ENCODE results near the gene CAMLG.

The CAMLG gene

DNA sequence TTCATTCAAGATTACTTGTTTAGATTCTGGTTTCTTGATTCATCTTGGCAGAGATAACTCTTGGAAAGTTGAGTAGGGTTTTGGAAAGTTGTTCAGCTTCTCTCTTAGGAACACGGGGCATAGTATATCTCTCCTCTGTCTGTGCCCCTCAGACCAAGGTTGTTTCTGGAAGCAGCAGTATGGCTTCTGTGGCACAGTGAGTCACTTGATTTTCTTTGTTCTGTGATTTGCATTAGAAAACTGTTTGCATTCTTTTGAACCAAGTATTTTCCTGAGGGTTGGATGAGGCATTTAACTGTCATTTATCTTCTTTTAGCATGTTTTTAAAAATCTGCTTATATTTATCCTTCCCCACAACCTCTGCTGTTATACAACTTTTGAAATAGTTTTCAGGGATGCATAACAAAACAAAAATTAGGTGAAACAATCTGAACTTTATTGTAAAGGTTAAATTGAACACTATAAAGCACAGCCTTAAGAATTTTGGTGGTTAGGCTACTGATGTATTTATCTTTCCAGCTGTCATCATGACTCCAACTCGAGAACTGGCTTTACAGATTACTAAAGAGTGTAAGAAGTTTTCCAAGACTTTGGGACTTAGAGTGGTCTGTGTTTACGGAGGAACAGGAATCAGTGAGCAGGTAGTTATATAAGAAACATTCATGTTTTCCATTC is 46.7 kb downstream of the CAMLG start:
- no peak overlapping the region for H3K4me3 ChIP-seq (ENCODE audit: low read depth, low read length)

DNA sequence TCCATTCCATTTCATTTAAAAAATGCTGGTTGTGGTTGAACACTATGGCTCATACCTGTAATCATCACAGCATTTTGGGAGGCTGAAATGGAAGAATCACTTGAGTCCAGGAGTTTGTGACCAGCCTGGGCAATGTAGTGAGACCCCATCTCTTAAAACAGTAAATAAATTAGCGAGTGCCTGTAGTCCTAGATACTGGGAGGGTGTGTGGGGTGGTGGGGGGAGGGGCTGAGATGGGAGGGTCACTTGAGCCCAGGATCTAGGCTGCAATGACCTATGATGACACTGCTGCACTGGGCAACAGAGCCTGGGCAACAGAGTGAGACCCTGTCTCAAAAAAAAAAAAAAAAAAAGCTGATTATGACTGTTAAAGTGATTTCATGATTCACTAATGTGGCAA is 49.3 kb downstream of the CAMLG start:
- ChIA-PET POLR2A (interaction anchor here (1.2 kb wide), 1 partner anchor 9 kb away, joined by 3 read pairs; no protein-coding TSS in a partner anchor), CTCF (no interaction called here)
- H3K36me3 ChIP-seq (ENCODE audit: control insufficient read depth in 2 of 2, insufficient read depth in 1 of 2, low read length in 2 of 2): peaks cover 99 to 100% of the 10 kb centered on the region in 2 experiments
- H3K4me3 ChIP-seq (ENCODE audit: low read depth, low read length): no peak overlapping the region
- no peaks in the 10 kb centered on the region for H3K9me3 ChIP-seq (ENCODE audit: control insufficient read depth, insufficient read depth, low read depth, low read length)
- H3K27ac ChIP-seq (ENCODE audit: extremely low read depth, low read depth, low read length): no peak overlapping the region
- TF ChIP-seq ZNF423 (tag by site-specific recombination; IDR thresholded peaks at IDR 0.05) (no peak), ATF2 (tag by site-specific recombination; IDR thresholded peaks at IDR 0.05; ENCODE audit: low read depth) (no peak), ZNF121 (tag by site-specific recombination; IDR thresholded peaks at IDR 0.05) (peak; percentile 93), KLF16 (tag by site-specific recombination; IDR thresholded peaks at IDR 0.05) (no peak)
- no peaks in the 10 kb centered on the region for H3K4me1 ChIP-seq (ENCODE audit: control insufficient read depth, insufficient read depth, low read length)

More for the DNA sequence above, 46.7 kb downstream of the CAMLG start:
- CTCF ChIA-PET: no interaction called here
- no peaks in the 10 kb centered on the region for H3K4me1 ChIP-seq (ENCODE audit: control insufficient read depth, insufficient read depth, low read length)
- TF ChIP-seq ZXDB (tag by site-specific recombination; IDR thresholded peaks at IDR 0.05) (no peak), GLI4 (tag by site-specific recombination; IDR thresholded peaks at IDR 0.05) (no peak), ZNF202 (tag by site-specific recombination; IDR thresholded peaks at IDR 0.05; ENCODE audit: borderline replicate concordance) (no peak), ZNF530 (tag by site-specific recombination; IDR thresholded peaks at IDR 0.05; ENCODE audit: low read depth) (no peak), ZNF558 (tag by site-specific recombination; IDR thresholded peaks at IDR 0.05) (no peak), ZNF707 (tag by site-specific recombination; IDR thresholded peaks at IDR 0.05) (no peak), ZNF274 (IDR thresholded peaks at IDR 0.05; ENCODE audit: low read length) (no peak), ZNF274 (tag by site-specific recombination; IDR thresholded peaks at IDR 0.05; ENCODE audit: borderline replicate concordance) (no peak)
- TF ChIP-seq, protein P1, sequence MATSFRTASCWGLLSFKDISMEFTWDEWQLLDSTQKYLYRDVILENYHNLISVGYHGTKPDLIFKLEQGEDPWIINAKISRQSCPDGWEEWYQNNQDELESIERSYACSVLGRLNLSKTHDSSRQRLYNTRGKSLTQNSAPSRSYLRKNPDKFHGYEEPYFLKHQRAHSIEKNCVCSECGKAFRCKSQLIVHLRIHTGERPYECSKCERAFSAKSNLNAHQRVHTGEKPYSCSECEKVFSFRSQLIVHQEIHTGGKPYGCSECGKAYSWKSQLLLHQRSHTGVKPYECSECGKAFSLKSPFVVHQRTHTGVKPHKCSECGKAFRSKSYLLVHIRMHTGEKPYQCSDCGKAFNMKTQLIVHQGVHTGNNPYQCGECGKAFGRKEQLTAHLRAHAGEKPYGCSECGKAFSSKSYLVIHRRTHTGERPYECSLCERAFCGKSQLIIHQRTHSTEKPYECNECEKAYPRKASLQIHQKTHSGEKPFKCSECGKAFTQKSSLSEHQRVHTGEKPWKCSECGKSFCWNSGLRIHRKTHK (tag by site-specific recombination; IDR thresholded peaks at IDR 0.05): no peak
- TF ChIP-seq, protein P2, sequence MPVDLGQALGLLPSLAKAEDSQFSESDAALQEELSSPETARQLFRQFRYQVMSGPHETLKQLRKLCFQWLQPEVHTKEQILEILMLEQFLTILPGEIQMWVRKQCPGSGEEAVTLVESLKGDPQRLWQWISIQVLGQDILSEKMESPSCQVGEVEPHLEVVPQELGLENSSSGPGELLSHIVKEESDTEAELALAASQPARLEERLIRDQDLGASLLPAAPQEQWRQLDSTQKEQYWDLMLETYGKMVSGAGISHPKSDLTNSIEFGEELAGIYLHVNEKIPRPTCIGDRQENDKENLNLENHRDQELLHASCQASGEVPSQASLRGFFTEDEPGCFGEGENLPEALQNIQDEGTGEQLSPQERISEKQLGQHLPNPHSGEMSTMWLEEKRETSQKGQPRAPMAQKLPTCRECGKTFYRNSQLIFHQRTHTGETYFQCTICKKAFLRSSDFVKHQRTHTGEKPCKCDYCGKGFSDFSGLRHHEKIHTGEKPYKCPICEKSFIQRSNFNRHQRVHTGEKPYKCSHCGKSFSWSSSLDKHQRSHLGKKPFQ (tag by site-specific recombination; IDR thresholded peaks at IDR 0.05): no peak
- POLR2A ChIA-PET: no interaction called here
- H3K9me3 ChIP-seq (ENCODE audit: control insufficient read depth, insufficient read depth, low read depth, low read length): no peaks in the 10 kb centered on the region
- peaks cover 97 to 100% of the 10 kb centered on the region in 2 experiments for H3K36me3 ChIP-seq (ENCODE audit: control insufficient read depth in 2 of 2, insufficient read depth in 1 of 2, low read length in 2 of 2)
- H3K27ac ChIP-seq (ENCODE audit: extremely low read depth, low read depth, low read length): no peak overlapping the region

GRCh38 chr5:134791580-134791979 is 53.2 kb downstream of the CAMLG start:
- Histone ChIP-seq H3K4me1 (ENCODE audit: control insufficient read depth, insufficient read depth, low read length) (no peaks in the 10 kb centered on the region), H3K9me3 (ENCODE audit: control insufficient read depth, insufficient read depth, low read depth, low read length) (no peaks in the 10 kb centered on the region), H3K4me3 (ENCODE audit: low read depth, low read length) (no peak overlapping the region), H3K36me3 (ENCODE audit: control insufficient read depth in 2 of 2, insufficient read depth in 1 of 2, low read length in 2 of 2) (peaks cover 98 to 99% of the 10 kb centered on the region in 2 experiments), H3K27ac (ENCODE audit: extremely low read depth, low read depth, low read length) (no peak overlapping the region)
- POLR2A ChIA-PET: interaction anchor here (0.6 kb wide), 1 partner anchor 42 kb away, joined by 3 read pairs; no protein-coding TSS in a partner anchor
- CTCF ChIA-PET: interaction anchor here (0.6 kb wide), 1 partner anchor 155 kb away, joined by 5 read pairs; no protein-coding TSS in a partner anchor
- TF ChIP-seq ZNF561 (tag by site-specific recombination; IDR thresholded peaks at IDR 0.05; ENCODE audit: borderline replicate concordance) (no peak), RBAK (tag by site-specific recombination; IDR thresholded peaks at IDR 0.05) (no peak), ZNF148 (tag by site-specific recombination; IDR thresholded peaks at IDR 0.05; ENCODE audit: borderline replicate concordance) (no peak)
- TF ChIP-seq, protein P3, sequence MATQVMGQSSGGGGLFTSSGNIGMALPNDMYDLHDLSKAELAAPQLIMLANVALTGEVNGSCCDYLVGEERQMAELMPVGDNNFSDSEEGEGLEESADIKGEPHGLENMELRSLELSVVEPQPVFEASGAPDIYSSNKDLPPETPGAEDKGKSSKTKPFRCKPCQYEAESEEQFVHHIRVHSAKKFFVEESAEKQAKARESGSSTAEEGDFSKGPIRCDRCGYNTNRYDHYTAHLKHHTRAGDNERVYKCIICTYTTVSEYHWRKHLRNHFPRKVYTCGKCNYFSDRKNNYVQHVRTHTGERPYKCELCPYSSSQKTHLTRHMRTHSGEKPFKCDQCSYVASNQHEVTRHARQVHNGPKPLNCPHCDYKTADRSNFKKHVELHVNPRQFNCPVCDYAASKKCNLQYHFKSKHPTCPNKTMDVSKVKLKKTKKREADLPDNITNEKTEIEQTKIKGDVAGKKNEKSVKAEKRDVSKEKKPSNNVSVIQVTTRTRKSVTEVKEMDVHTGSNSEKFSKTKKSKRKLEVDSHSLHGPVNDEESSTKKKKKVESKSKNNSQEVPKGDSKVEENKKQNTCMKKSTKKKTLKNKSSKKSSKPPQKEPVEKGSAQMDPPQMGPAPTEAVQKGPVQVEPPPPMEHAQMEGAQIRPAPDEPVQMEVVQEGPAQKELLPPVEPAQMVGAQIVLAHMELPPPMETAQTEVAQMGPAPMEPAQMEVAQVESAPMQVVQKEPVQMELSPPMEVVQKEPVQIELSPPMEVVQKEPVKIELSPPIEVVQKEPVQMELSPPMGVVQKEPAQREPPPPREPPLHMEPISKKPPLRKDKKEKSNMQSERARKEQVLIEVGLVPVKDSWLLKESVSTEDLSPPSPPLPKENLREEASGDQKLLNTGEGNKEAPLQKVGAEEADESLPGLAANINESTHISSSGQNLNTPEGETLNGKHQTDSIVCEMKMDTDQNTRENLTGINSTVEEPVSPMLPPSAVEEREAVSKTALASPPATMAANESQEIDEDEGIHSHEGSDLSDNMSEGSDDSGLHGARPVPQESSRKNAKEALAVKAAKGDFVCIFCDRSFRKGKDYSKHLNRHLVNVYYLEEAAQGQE (tag by site-specific recombination; IDR thresholded peaks at IDR 0.05): no peak
- TF ChIP-seq, protein P4, sequence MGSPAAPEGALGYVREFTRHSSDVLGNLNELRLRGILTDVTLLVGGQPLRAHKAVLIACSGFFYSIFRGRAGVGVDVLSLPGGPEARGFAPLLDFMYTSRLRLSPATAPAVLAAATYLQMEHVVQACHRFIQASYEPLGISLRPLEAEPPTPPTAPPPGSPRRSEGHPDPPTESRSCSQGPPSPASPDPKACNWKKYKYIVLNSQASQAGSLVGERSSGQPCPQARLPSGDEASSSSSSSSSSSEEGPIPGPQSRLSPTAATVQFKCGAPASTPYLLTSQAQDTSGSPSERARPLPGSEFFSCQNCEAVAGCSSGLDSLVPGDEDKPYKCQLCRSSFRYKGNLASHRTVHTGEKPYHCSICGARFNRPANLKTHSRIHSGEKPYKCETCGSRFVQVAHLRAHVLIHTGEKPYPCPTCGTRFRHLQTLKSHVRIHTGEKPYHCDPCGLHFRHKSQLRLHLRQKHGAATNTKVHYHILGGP (tag by site-specific recombination; IDR thresholded peaks at IDR 0.05): no peak
